ENCODE data around the gene KIAA1755. TPM values are rescaled to one million over a fixed set of nuclear protein-coding genes. Genes with fewer than 3 reads are reported as not detected.
A peak's percentile ranks its signal among the peaks of the same experiment; 100 is the strongest.

Gene KIAA1755
- total and polyA plus RNA-seq, 8 donors = 1.2 to 9.4 (median 3.1) TPM; not detected in 1

DNA sequence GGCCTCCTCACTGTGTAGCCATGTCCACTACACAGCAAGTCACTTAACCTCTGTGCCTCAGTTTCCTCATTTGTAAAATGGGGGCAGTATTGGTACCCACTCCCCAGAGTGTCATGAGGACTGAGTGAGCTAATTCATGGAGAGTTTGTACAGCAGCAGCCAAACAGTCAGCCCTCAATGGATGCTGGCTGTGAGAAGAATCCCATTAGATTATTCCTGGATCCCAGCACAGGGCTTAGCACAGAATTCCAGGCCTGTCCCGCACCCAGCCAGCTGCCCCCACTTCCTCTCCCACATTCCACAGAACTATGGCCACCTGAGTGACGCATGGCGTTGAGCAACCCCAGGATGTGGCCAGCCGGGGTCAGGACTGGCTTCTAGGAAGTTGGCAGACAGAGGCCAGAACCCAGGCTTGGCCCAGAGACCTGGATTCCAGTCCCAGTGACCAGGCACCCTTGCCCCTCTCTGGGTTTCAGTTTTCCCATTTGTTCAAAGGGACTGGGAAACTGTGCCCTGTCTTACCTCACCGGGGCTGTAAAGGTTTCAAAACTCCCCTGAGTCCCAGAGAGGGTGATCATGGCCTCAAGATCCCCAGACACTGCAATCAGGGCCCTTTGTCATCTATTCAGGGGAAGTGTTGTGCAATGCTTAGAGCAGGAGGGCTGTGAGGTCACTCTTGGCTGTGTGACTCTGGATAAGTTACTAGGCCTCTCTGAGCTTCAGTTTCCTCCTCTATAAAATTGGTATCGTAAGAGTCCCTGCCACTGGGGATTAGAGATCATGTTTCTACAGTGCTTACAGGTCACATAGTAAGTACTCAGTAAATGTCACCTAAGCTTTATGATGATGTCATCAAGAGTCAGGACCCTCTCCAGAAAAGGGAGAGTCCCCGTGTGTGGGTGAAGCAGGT is 92.4 kb downstream of the KIAA1755 start:
- peak; percentile 78 to 90 (median 78) for TF ChIP-seq POLR2AphosphoS5 (IDR thresholded peaks at IDR 0.05)
- TF ChIP-seq, protein P1, sequence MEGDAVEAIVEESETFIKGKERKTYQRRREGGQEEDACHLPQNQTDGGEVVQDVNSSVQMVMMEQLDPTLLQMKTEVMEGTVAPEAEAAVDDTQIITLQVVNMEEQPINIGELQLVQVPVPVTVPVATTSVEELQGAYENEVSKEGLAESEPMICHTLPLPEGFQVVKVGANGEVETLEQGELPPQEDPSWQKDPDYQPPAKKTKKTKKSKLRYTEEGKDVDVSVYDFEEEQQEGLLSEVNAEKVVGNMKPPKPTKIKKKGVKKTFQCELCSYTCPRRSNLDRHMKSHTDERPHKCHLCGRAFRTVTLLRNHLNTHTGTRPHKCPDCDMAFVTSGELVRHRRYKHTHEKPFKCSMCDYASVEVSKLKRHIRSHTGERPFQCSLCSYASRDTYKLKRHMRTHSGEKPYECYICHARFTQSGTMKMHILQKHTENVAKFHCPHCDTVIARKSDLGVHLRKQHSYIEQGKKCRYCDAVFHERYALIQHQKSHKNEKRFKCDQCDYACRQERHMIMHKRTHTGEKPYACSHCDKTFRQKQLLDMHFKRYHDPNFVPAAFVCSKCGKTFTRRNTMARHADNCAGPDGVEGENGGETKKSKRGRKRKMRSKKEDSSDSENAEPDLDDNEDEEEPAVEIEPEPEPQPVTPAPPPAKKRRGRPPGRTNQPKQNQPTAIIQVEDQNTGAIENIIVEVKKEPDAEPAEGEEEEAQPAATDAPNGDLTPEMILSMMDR (IDR thresholded peaks at IDR 0.05) = no peak
- TF ChIP-seq EP300 (IDR thresholded peaks at IDR 0.05) = peak; percentile 91
- Histone ChIP-seq H3K9me3 (no peaks in the 10 kb centered on the region), H3K27ac (peak overlapping the region in 4 of 5 donors; percentile 73 to 85 (median 74)), H3K27me3 (no peaks in the 10 kb centered on the region), H3K36me3 (no peaks in the 10 kb centered on the region), H3K4me1 (peaks cover 22 to 76% (median 42%) of the 10 kb centered on the region in 4 donors), H3K4me3 (no peak overlapping the region)
- intact Hi-C loops (cut with DNase I; ENCODE audit: low total_unique reads) = loop anchor here (5.0 kb wide), 1 partner anchor 96 kb away; no protein-coding TSS in a partner anchor
- DNase-seq = peak in 1 of 2 donors; percentile 51
- 30 to 67% (median 50%) methylated on average over 6 to 7 of the region's 7 CpGs for WGBS, 5 donors

DNA sequence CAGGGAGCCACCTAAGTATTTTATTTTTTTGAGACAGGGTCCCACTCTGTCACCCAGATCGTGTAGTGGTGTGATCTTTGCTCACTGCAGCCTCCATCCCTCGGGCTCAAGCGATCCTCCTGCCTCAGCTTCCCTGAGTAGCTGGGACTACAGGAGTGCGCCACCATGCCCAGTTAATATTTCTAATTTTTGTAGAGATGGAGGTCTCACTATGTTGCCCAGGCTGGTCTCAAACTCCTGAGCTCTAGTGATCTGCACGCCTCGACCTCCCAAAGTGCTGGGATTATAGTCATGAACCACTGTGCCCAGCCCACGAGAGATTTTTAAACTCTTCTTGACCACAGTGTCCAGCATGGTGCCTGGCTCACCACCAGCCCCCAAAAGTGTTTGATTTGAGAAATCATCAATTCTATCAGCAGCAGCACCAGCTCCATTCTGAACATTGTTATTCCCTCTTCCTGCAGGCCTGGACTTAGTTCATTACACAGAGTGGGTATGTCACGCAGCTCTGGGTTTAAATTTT is 93.1 kb downstream of the KIAA1755 start:
- Histone ChIP-seq H3K36me3 (no peaks in the 10 kb centered on the region), H3K27me3 (no peaks in the 10 kb centered on the region), H3K4me3 (no peak overlapping the region), H3K9me3 (no peaks in the 10 kb centered on the region), H3K4me1 (peaks cover 22 to 75% (median 42%) of the 10 kb centered on the region in 4 donors), H3K27ac (peak overlapping the region in 4 of 5 donors; percentile 73 to 85 (median 74))
- no peak for TF ChIP-seq POLR2A (IDR thresholded peaks at IDR 0.05)
- TF ChIP-seq, protein P1 (IDR thresholded peaks at IDR 0.05) = no peak
- TF ChIP-seq EP300 (IDR thresholded peaks at IDR 0.05) = no peak
- TF ChIP-seq POLR2AphosphoS5 (IDR thresholded peaks at IDR 0.05) = no peak
- WGBS, 5 donors = 86 to 93% (median 92%) methylated on average over 8 of the region's 8 CpGs
- intact Hi-C loops (cut with DNase I; ENCODE audit: low total_unique reads) = loop anchor here (5.0 kb wide), 1 partner anchor 95 kb away; no protein-coding TSS in a partner anchor
- no peak for DNase-seq

- peaks cover 27 to 81% (median 46%) of the 10 kb centered on the region in 4 donors for H3K4me1 ChIP-seq
- no peak overlapping the region for H3K4me3 ChIP-seq
- intact Hi-C loops (cut with DNase I; ENCODE audit: low total_unique reads) = loop anchor here (5.0 kb wide), 1 partner anchor 94 kb away; no protein-coding TSS in a partner anchor
- no peaks in the 10 kb centered on the region for H3K36me3 ChIP-seq
- peak overlapping the region in 4 of 5 donors; percentile 73 to 85 (median 74) for H3K27ac ChIP-seq
- WGBS, 5 donors = 71 to 81% (median 79%) methylated on average over 11 of the region's 11 CpGs
- H3K27me3 ChIP-seq = no peaks in the 10 kb centered on the region
- TF ChIP-seq POLR2AphosphoS5 (IDR thresholded peaks at IDR 0.05) = no peak
- no peak for TF ChIP-seq EP300 (IDR thresholded peaks at IDR 0.05)
- TF ChIP-seq, protein P1 (IDR thresholded peaks at IDR 0.05) = no peak
- no peak for TF ChIP-seq POLR2A (IDR thresholded peaks at IDR 0.05)
- H3K9me3 ChIP-seq = no peaks in the 10 kb centered on the region
- no peak for DNase-seq
Observed at GRCh38 chr20:38166703-38167233, 93.8 kb downstream of the KIAA1755 start.
